T-helper 17 cell (primary cell): ENCODE results near the gene HSD11B2. TPM values are rescaled to one million over a fixed set of nuclear protein-coding genes. Genes with fewer than 3 reads are reported as not detected.

Experiments
- ATAC-seq: fragments of 150-1000 bp; cut with Tn5 transposase; 2 replicates; pipeline ENCODE4 v1.10.0; 2021; ENCODE audit warnings: mild to moderate bottlenecking, moderate library complexity
- DNase-seq, 3 donors: peaks; one replicate each; pipeline versions ENCODE4 v3.0.0 to v3.0.0-alpha.2; 2020 to 2021
- H3K9me3 ChIP-seq: one replicate; pipeline ENCODE4 v1.7.0; 2013; ENCODE audit warnings: low read length, mild to moderate bottlenecking; ENCODE audit not compliant: control insufficient read depth, poor library complexity, severe bottlenecking
- H3K27ac Mint-ChIP-seq: one replicate; pipeline ENCODE4 v1.8.0; 2022; ENCODE audit warnings: mild to moderate bottlenecking, moderate library complexity, mixed read lengths
- H3K27me3 Mint-ChIP-seq: one replicate; pipeline ENCODE4 v1.8.0; 2022; ENCODE audit warnings: mixed read lengths
- H3K36me3 Mint-ChIP-seq: one replicate; pipeline ENCODE4 v1.8.0; 2022; ENCODE audit warnings: low read depth, mixed read lengths
- H3K4me1 Mint-ChIP-seq: one replicate; pipeline ENCODE4 v1.8.0; 2022; ENCODE audit warnings: mild to moderate bottlenecking, mixed read lengths
- H3K4me3 Mint-ChIP-seq: one replicate; pipeline ENCODE4 v1.8.0; 2022; ENCODE audit warnings: mild to moderate bottlenecking, moderate library complexity, mixed read lengths
- total RNA-seq, 4 donors: library from RNA in 2 of 4; stranded (reverse) in 2 of 4; gene quantifications; one replicate each; pipeline ENCODE4 v1.2.3 and lab custom pipeline; 2022 to 2026

The HSD11B2 gene
- total RNA-seq, 2 donors from 2014 or later = not detected

DNA sequence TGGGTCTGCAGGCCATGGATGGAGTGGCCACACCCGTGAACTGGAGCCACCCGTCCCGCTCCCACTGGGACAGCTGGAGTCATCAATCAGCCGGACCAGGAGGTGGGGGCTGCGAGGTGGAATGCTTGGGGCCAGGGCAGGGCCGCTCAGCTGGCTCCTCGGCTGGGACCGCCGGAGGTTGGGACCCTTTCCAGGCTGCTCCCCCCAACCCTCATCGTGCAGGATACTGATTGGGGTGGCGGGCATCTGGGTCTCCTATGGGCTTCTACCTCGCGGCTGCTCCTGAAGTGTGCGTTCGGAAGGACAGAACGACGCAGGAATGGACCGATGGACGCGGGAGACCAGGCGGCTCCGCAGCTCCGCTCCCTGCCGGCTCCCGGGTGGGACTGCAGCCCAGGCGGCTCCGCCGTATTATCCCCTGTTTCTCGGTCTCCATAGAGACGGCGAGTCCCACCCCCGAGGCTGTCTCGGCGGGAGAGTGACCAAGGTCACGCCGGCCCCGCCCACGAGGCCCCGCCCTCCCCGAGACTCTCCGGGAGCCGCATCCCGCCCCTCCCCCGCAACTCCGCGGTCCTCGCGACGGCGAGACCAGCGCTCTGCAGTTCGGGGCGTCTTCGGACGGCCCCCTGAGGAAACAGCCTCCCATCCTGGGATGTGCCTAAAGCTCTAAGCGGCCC lies 37.7 kb upstream of the HSD11B2 start, which contains the start of gene TPPP3:
TPPP3 (minus strand) TSS at position 388 of the 677 bp plus-strand sequence. CDS start 2,387 bp downstream, outside the sequence.
- peak; percentile 70 for ATAC-seq
- peak in 1 of 3 donors; percentile 19 for DNase-seq
- peaks cover 22% of the 10 kb centered on the region for H3K27me3 Mint-ChIP-seq
- peak within 1 kb of the TSS; percentile 92 for H3K4me3 Mint-ChIP-seq
- H3K36me3 Mint-ChIP-seq = peaks cover 8% of the 10 kb centered on the region
- H3K9me3 ChIP-seq = no peaks in the 10 kb centered on the region
- H3K27ac Mint-ChIP-seq = peak within 1 kb of the TSS; percentile 54
- peaks cover 11% of the 10 kb centered on the region for H3K4me1 Mint-ChIP-seq

DNA sequence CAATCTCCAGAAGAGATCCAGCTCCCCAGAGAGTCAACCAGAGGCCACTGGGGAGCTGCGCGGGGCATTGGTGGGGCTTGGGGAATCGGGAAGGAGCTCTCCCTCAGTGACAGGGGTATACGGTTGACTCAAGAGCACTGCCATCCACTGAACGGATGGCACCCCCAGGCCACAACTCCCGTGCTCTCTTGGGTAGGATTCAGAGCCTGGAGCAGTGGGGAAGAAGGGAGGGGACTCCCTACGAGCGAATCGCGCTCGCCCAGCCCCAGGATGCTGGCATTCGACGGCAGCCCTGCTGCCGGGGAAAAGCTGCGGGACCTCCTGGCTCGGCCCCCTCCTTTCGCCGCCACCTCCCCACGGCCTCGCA lies 37.1 kb upstream of the HSD11B2 start:
- H3K9me3 ChIP-seq = no peaks in the 10 kb centered on the region
- ATAC-seq (peak; percentile 20), DNase-seq (no peak)
- Mint-ChIP-seq H3K36me3 (peaks cover 8% of the 10 kb centered on the region), H3K27me3 (peaks cover 22% of the 10 kb centered on the region), H3K4me1 (peaks cover 11% of the 10 kb centered on the region), H3K4me3 (peak overlapping the region; percentile 92), H3K27ac (peak overlapping the region; percentile 34)

DNA sequence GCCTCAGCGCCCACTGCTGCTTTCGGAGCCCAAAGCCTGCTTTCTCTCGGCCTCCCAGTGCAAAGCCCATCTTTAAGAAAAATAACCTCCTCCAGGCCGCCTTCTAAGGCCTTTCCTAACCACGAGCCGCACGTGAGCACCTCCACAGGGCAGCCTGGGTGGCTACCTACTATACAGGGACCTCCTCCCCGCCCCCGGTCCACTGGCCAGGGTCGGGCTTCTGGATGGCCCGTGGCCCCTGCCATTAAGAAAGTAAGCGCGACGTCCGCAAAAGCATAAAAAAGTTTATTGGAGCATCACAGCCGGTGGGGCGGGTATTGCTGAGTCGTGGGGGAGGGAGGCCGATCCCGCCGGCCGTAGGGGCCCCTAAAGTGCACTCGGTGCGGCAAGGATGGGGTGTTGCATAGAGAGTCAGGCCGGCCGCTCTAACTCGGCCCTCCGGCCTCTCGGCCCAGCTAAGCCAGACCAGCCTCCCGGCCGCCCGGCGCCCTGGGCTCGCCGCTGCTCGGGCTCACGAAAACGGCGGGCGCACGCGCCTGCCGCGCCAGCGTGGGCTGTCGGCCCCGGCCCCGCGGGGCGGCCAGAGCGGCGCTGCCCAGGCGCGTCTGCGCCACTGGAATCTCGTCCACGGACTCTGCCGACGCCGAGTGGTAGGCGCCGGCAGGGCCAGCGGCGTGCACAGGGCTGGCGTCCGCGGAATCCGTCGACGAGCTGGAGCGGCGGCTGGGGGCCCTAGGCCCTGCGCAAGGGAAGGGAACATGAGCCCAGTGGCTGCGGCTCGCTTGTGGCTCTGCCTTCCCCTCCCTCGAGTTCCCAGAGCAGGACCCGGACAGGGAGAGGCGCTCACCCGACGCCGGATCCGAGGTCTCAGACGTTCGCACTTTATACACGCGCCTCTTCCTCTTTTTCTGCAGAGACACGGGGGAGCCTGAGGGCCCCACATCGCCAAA lies 36.5 kb upstream of the HSD11B2 start:
- DNase-seq (no peak), ATAC-seq (peak; percentile 22)
- peak overlapping the region; percentile 92 for H3K4me3 Mint-ChIP-seq
- H3K27ac Mint-ChIP-seq = peak overlapping the region; percentile 34
- peaks cover 22% of the 10 kb centered on the region for H3K27me3 Mint-ChIP-seq
- H3K4me1 Mint-ChIP-seq = peaks cover 11% of the 10 kb centered on the region
- no peaks in the 10 kb centered on the region for H3K9me3 ChIP-seq
- H3K36me3 Mint-ChIP-seq = peaks cover 8% of the 10 kb centered on the region

DNA sequence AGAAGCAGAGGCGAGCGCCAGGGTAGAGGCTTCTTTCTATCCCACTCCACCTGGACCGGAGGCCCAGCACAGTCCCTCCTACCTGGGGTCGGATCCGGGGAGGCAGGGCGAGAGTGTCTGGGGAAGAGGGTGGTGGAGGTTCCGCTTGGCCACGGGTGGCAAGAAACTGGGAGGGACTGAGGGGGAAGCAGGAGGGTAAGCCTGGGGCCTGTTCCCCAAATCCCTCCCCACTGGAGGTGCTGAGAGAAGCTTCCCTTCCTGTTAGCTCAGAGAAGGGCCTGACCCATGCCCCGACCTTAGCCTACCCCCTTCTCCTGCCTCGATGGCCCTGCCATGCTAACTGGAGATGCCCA lies 35.8 kb upstream of the HSD11B2 start:
- Mint-ChIP-seq H3K4me3 (peak overlapping the region; percentile 59), H3K36me3 (peaks cover 8% of the 10 kb centered on the region), H3K4me1 (peaks cover 11% of the 10 kb centered on the region), H3K27ac (no peak overlapping the region), H3K27me3 (peaks cover 22% of the 10 kb centered on the region)
- no peak for ATAC-seq
- no peak for DNase-seq
- H3K9me3 ChIP-seq = no peaks in the 10 kb centered on the region

DNA sequence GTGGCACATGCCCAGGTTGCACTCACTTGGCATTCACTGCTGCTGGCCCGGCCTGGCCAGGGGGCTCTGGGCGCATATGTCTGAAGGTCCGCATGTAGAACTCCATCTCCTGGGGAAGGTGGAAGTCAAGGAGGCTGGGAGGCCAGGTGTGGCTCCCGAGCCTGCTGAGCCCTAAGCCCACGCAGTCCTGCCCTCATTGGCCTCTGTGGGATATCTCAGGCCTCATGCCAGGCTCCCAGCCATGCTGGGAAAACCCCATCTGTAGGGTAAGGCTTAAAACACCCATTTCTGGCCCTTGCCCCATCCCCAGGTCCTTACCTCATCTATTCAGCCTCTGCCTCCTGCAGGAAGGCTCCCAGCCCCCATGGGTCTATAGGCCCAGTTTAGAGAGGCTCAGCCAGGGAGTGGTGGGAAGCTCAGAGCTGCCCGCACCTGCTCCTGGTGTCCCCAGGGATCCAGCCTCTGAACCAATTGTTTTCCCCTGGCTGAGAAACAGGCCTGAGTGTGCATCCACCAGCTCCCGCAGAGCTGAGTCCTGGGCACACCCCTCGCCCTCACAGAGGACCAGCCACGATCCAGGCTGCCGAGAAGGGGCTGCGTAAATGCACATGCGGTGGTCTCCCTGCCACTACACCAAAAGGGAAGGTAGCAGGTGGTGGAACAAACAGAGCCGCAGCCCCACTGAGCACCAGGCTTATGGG lies 35.3 kb upstream of the HSD11B2 start:
- H3K9me3 ChIP-seq = no peaks in the 10 kb centered on the region
- Mint-ChIP-seq H3K36me3 (peaks cover 8% of the 10 kb centered on the region), H3K27ac (no peak overlapping the region), H3K4me3 (peak overlapping the region; percentile 59), H3K27me3 (peaks cover 22% of the 10 kb centered on the region), H3K4me1 (peaks cover 8% of the 10 kb centered on the region)
- no peak for ATAC-seq
- no peak for DNase-seq

DNA sequence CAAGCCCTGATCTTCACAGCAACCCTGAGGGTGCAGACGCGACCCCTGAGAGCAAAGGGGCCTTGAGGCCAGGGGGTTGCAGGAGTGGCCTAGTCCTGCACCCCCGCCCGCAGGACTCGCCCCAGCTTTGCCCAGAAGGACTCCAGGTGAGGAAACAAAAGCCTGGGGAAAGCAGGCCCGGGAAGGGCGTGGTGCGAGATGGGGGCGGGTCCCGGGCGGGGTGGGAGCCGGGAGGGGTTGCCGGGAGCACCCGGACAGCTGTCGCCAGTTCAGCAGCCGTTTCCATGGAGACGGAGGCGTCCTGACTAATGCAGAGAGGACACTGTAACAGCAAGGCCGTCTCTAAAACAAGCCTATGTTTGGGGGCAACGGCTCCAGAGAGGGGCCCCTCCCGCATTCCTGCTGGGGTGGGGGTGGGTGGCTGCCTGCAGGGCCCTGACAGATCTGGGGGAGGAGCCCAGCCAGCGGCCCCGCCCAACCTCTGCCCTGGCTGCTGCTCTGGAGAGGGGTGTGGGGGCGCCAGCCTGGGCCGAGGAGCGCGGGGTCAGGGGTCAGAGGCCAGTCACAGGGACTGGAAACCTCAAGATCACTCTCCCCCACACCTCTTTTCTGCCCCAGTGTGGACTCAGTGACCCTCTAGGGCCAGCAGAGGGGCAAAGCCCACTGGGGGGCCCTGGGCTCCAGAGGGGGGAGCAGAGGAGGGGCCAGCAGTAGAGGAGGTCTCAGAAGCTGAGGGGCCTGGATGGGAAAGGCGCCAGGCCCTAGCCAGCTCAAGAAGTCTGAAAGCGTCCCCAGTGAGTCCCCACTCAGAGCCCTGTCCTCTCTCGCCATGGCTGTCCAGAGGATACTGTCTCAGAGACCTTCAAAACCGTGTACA lies 34.5 kb upstream of the HSD11B2 start:
- no peak overlapping the region for H3K27ac Mint-ChIP-seq
- peaks cover 8% of the 10 kb centered on the region for H3K4me1 Mint-ChIP-seq
- H3K27me3 Mint-ChIP-seq = peaks cover 30% of the 10 kb centered on the region
- peaks cover 8% of the 10 kb centered on the region for H3K36me3 Mint-ChIP-seq
- ATAC-seq (no peak), DNase-seq (no peak)
- H3K4me3 Mint-ChIP-seq = no peak overlapping the region
- no peaks in the 10 kb centered on the region for H3K9me3 ChIP-seq

DNA sequence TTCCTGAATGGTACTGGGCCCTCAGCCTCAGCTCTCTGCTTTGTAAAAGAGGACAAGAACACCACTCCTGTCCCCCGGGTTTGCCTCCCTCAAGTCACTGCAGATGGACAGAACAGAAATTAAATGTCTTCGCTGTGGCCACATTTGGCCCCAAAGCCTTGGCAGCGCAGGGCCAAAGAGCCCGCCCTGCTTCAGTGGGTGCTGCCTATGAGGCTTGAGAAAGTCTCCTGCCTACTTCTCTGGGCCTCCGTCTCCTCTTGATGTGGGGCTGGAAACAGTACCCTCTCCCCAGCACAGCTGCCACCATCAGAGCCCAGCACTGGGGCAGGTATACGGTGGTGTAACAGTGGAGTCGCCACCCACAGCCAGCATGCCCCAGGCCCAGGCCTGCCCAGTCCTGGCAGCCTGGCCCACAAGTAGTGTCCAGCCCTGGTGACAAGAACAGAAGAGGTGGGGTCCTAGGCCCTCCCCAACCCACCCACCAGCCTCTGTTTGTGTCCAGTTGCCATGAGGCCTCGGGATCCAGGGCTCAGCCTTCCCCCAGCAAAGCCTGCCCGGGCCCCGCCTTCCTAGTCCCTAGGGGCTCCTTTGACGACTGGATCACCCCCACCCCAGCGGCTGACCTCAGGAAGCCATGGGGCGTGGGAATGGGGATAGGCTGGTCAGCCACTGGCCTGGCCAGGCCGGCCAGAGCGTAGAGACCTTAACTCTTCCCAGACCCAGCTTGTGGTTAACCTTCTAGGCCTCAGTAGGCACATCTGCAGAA lies 33.7 kb upstream of the HSD11B2 start:
- no peaks in the 10 kb centered on the region for H3K9me3 ChIP-seq
- Mint-ChIP-seq H3K27ac (no peak overlapping the region), H3K4me1 (peaks cover 9% of the 10 kb centered on the region), H3K36me3 (peaks cover 8% of the 10 kb centered on the region), H3K4me3 (no peak overlapping the region), H3K27me3 (peaks cover 34% of the 10 kb centered on the region)
- DNase-seq = no peak
- ATAC-seq = no peak

DNA sequence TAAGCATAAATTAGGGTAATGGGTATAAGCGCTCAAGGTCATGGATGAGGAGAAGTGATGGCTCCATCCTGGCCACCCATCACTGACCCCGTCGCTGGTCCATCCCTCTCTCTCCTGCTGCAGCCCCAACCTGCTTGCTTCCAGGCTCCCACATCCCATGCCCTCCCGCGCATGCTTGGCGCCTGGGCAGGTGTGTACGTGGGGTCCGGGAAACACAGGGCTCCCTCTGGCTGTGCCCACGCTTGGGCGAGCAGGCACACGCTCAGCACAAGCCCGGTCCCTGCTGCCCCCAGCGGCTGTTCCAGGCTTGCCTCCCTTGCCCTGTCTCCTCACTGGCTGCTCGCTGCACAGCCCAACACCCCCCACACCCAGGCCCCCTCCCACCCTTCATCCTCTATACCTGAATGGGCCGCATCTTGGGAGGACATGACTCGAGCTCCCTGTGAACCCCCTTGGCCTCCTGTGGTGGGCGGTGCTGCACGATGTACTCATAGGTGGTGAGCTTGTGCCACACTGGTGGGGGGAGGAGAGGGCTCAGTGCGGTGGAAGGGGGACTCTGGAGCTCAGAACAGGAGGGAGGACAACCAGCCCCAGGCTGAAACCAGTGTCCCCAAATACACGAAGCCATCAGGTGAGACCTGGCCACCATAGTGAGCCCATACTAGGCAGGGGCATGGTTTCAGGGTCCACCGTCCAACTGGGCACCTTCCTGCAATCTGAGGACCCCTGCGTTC lies 32.9 kb upstream of the HSD11B2 start:
- Mint-ChIP-seq H3K36me3 (peaks cover 4% of the 10 kb centered on the region), H3K27me3 (peaks cover 34% of the 10 kb centered on the region), H3K4me3 (no peak overlapping the region), H3K27ac (no peak overlapping the region), H3K4me1 (peaks cover 7% of the 10 kb centered on the region)
- no peaks in the 10 kb centered on the region for H3K9me3 ChIP-seq
- no peak for ATAC-seq
- DNase-seq = no peak

DNA sequence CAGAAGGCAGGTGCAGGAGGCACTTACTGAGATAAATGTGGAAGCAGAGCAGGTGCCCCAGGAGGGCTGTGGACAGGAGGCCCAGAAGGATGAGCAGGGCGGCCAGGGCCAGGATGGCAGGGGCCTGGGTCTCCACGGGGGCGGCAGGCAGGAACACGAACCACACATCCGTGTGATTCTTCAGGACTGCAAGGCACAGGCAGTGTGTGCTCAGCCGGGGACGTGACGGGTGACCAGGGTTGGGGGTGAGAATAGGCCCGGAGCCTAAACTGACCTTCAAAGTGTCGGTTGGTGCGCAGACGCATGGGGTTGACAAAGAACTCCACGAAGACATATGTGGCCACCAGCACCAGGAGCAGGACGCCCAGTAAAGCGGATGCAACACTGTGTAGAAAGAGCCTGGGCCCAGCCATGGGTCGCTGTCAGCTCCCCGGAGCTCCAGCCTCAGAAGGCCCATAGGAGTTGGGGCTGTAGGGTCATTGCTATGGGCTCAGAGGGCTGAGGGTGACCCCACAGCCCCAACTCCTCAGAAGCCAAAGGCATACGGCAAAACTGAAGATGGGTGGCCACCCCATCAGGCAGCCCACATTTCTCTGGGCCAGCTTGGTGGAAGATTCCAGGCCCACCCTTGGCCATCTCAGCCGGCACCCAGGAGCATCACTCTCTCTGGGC lies 32.2 kb upstream of the HSD11B2 start:
- DNase-seq (no peak), ATAC-seq (no peak)
- Mint-ChIP-seq H3K27ac (no peak overlapping the region), H3K36me3 (peaks cover 4% of the 10 kb centered on the region), H3K4me1 (peaks cover 7% of the 10 kb centered on the region), H3K4me3 (no peak overlapping the region), H3K27me3 (peaks cover 38% of the 10 kb centered on the region)
- no peaks in the 10 kb centered on the region for H3K9me3 ChIP-seq

DNA sequence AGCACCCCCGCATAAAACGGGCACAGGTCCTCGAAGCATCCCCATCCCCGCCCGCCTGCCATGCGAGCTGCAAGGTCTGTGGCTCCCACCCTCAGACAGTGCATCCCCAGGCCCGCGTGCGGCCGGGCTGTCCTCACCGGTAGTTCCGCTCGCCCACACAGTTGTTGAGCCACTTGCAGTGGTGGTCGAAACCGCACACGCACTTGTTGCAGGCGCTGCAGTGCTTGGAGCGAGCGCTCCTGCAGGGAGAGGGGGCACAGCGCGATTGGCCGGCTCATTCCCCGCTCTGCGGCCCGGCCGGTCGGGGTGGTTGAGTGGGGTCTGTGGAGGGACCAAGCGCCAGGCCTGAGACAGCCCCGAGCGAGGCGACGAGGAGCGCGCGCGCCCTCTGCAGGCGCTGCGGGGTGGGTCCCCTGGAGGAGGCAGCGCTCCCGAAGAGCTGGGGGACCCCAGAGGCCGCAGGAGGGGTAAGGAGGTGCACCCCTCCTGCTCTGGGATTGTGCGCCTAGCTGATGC lies 31.6 kb upstream of the HSD11B2 start:
- Mint-ChIP-seq H3K27me3 (peaks cover 38% of the 10 kb centered on the region), H3K4me3 (no peak overlapping the region), H3K36me3 (peaks cover under 1% of the 10 kb centered on the region), H3K27ac (no peak overlapping the region), H3K4me1 (peaks cover 3% of the 10 kb centered on the region)
- peak in 1 of 3 donors; percentile 34 for DNase-seq
- peak; percentile 78 for ATAC-seq
- no peaks in the 10 kb centered on the region for H3K9me3 ChIP-seq
